ENCODE results near the gene METTL25. TPM values are rescaled to one million over a fixed set of nuclear protein-coding genes. Genes with fewer than 3 reads are reported as not detected.
"Not testable (repeated sequence)": the region's sequence is repeated elsewhere in the genome, so short reads cannot be mapped to it uniquely, and the experiment has no call there.

METTL25 gene
- total RNA-seq, result 21.6 and 26.0 TPM in 2 replicates

DNA sequence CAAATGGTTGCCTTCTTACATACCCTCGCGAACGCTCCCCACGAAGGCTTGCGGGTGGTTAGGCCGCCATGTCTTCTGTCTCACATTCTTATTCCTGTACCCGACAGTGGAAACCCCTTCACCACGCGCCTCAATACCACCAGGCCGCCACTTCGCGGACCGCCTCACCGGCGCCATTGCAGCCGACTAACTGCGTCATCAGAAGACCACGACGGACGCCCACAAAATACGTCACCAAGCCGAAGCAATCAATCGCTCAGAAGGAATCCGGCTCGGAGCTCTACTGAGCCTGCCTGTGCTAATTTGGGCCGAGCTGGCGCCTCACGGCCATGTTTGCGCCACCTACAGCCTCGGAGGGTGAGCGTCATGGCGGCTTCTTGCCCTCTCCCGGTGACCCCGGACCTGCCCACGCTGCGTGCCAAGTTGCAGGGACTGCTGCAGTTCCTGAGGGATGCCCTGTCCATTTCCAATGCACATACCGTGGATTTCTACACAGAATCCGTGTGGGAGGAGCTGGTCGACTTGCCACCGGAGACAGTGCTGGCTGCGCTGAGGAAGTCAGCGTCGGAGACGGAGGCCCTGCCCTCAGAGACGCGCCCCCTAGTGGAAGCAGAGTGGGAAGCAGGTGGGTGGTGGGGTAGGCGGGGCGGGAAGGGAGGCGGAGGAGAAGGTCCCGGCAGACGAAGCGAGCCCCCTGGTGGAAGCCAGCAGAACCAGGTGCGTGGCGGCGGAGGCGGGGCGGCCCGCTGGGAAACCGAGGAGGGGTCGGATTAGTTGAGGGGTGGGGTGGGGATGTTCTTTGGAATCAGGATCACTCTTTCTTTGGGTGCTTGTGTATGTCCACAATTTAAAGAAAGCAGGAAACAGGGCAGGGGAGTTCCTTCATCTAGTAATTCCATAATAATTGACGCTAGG is at the start of gene METTL25, which contains the start of gene CCDC59:
METTL25 (plus strand) TSS at position 330 of the 915 bp plus-strand sequence; CDS start at position 367, 37 bp downstream.
CCDC59 (minus strand) TSS at position 188 of the 915 bp plus-strand sequence; CDS start at position 177, 11 bp downstream.
- peak; percentile 94 for DNase-seq (ENCODE audit: low read depth)

- DNase-seq (ENCODE audit: low read depth), result no peak
Observed at GRCh38 chr12:82314406-82314892, 43.9 kb upstream of the METTL25 start.

GRCh38 chr12:82319276-82319675 is 39.1 kb upstream of the METTL25 start:
- no peak for DNase-seq (ENCODE audit: low read depth)

GRCh38 chr12:82325540-82326336 is 32.6 kb upstream of the METTL25 start:
- no peak for DNase-seq (ENCODE audit: low read depth)

GRCh38 chr12:82326905-82327503 is 31.3 kb upstream of the METTL25 start:
- peak; percentile 47 for DNase-seq (ENCODE audit: low read depth)

DNA sequence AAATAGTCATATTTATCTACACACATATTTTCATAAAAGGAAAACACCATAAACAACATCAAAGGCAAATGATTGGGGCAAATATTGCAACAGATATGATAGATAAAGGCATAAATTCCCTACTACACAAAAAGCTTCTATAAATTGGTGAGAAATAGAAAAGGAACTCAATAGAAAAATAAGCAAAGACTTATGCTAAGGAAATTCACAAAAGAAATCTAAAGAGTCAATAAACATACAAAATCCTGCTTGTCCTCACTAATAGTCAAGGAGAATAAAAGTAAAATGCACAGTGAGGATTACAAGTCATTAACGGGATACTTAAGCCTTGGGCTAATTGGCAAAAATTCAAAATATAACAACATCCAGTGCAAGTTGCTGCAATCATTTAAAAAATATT is 30.5 kb upstream of the METTL25 start:
- DNase-seq (ENCODE audit: low read depth), result no peak

DNA sequence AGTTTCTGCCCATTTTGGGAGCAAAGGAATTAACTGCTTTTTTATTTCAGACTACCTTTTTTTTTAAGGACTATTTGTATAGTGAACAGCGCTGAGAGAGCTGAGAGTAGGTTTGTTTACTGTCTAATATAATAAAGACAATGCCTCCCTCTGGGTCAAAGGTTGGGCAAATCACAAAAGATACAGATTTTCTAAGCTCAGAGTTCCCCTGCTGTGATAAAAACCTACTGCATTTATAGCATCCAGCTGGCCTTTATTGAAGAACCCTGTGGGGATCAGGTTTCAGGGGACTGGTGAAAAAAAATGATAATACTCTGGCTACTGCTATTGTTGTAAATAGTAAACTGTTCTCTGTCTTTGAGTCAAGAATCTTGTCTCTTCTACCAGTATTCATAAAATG is 28.8 kb upstream of the METTL25 start:
- DNase-seq (ENCODE audit: low read depth), result no peak

GRCh38 chr12:82350161-82350560 is 8.2 kb upstream of the METTL25 start:
- no peak for DNase-seq (ENCODE audit: low read depth)

DNA sequence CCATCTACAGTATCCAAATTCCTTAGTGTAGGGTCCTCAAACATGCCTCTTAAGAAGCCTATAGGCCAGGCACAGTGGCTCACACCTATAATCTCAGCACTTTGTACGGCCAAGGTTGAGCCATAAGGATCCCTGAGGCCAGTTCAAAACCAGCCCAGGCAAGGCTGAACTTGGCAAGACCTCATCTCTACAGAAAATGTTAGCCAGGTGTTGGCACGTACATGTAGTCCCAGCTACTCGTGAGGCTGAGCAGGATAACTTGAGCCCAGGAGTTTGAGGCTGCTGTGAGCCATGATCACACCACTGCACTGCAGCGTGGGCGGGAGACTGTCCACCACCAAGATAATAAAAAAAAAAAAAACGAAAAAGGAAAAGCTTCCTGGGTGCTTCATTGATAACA is 6.9 kb upstream of the METTL25 start:
- DNase-seq (ENCODE audit: low read depth), result no peak

DNA sequence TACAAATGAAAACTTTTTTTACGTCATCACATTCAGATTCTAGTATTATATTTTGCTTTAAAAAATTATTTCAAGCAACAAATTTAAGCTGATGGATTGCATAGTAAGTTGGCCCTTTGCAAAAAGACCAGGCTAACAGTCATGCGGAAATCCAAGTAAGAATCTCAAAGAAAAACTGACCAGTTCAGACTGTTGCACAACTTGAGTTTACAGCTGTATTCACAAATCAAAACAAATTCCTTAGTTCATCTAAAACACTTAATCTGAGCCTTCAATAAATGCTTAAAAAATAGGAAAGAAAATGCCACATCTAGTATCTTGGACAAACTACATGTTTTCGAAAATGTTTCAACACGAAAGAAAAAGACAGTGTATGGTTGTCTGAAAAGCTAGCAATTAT is 989 bp upstream of the METTL25 start:
- DNase-seq (ENCODE audit: low read depth), result peak; percentile 3

DNA sequence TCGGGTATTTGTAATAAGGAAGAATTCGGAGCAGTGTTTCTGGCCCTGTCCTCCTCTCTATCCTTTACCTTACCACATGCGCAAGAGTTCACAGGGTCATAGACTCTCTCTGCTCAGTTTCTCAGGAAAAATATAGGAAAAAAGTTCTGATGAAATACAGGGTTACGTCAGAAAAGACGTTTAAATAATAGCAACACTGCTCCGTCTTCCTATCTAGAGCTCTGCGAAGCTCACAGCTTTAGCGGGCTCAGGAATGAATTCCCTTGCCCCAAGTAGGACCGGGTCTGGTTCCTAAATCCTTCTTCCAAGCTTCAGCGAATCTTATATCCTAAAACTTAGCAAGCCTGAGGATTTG is 507 bp upstream of the METTL25 start:
- DNase-seq (ENCODE audit: low read depth), result peak; percentile 2

DNA sequence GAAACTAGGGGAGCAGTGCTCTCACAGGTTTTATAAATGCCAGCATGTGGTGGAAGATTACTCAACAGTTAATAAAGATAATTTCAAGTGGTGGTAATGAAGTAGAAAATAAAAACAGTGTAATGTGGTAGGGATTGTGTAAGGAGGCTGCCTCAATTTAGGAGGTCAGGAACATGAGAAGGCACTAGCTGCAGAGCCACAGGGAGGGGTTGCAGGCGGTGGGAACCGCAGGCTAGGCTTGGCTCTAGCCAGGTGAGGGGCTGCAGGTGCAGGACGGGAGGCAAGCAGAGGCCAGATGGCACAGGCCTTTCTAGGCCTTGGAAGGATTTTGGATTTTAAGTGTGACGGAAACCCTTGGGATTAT is 768 bp downstream of the METTL25 start:
- peak; percentile 40 for DNase-seq (ENCODE audit: low read depth)

- not testable (repeated sequence) for DNase-seq (ENCODE audit: low read depth)
Observed at GRCh38 chr12:82360834-82361233, 2.5 kb downstream of the METTL25 start.

DNA sequence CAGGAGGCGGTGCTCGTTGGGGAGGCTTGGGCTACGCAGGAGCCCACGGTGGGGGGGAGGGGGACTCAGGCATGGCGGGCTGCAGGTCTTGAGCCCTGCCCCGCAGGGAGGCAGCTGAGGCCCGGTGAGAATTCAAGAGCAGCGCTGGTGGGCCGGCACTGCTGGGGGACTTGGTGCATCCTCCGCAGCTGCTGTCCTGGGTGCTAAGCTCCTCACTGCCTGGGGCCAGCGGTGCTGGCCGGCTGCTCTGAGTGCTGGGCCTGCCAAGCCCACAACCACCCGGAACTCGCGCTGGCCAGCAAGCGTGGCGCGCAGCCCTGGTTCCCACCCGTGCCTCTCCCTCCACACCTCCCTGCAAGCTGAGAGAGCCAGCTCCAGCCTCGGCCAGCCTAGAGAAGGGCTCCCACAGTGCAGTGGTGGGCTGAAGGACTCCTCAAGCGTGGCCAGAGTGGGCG is 3.2 kb downstream of the METTL25 start:
- no peak for DNase-seq (ENCODE audit: low read depth)

DNA sequence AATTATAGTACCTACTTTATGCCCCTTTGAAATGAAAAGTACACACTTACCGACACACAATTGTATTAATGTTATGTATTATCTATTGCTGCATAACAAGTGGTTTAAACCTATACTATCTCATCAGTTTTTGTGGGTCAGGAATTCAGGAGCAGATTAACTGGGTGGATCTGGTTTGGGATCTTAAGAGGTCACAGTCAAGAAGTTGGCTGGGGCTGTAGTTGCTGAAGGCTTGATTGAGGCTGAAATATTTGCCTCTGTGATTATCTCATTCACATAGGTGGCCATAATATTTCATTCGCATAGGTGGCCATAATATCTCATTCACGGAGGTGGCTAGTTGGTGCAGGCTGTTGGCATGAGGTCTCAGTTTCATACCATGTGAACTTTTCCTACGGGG is 5.7 kb downstream of the METTL25 start:
- no peak for DNase-seq (ENCODE audit: low read depth)

GRCh38 chr12:82366197-82366596 is 7.9 kb downstream of the METTL25 start:
- no peak for DNase-seq (ENCODE audit: low read depth)

GRCh38 chr12:82375201-82375600 is 16.9 kb downstream of the METTL25 start:
- DNase-seq (ENCODE audit: low read depth), result no peak

DNA sequence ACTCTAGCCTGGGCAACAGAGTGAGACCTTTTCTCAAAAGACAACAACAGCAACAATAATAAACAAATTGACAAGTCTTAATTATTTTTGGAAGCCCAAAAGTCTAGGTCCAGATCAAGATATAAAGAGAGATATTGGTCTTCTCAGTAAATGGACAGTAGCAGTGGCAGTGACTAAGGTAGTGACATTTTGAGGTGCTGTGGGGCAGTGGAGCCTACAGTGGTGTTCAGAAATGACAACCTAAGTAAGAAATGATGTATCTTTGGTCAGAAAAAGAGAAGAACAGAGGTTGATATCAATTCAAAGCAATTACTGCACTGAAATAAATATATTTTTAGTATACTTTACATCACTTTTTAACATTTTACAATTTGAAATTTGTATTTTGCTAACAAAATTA is 20.7 kb downstream of the METTL25 start:
- DNase-seq (ENCODE audit: low read depth), result no peak

GRCh38 chr12:82383930-82384552 is 25.7 kb downstream of the METTL25 start:
- DNase-seq (ENCODE audit: low read depth), result peak; percentile 59

DNA sequence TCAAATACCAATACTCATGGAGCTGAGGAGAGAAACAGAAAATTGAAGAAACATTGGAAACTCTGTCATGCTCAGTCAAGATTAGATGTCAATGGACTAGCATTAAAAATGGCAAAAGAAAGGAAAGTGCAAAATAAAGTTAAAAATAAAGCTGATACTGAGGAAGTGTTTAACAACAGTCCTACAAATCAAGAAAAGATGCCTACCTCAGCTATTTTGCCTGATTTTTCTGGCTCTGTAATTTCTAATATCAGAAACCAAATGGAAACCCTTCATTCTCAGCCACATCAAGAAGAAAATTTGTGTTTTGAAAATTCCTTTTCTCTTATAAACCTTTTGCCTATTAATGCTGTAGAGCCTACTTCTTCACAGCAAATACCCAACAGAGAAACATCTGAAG is 40.5 kb downstream of the METTL25 start:
- no peak for DNase-seq (ENCODE audit: low read depth)

- no peak for DNase-seq (ENCODE audit: low read depth)
Observed at GRCh38 chr12:82400819-82401218, 42.5 kb downstream of the METTL25 start.

- no peak for DNase-seq (ENCODE audit: low read depth)
Observed at GRCh38 chr12:82406651-82407050, 48.3 kb downstream of the METTL25 start.
